Panc1 (cell line): ENCODE measurements around the gene WHRN.

Experiments used
- POLR2AphosphoS5 ChIP-seq: IDR thresholded peaks from 2 replicates; pipeline ENCODE4 v1.6.1; 2012; ENCODE audit warnings: mild to moderate bottlenecking, low read depth, low read length, moderate library complexity
- TF ChIP-seq, protein P1 (sequence below): fragments of 450-650 bp; IDR thresholded peaks from 2 replicates; pipeline ENCODE4 v1.5.1; 2017; ENCODE audit warnings: mild to moderate bottlenecking

DNA sequence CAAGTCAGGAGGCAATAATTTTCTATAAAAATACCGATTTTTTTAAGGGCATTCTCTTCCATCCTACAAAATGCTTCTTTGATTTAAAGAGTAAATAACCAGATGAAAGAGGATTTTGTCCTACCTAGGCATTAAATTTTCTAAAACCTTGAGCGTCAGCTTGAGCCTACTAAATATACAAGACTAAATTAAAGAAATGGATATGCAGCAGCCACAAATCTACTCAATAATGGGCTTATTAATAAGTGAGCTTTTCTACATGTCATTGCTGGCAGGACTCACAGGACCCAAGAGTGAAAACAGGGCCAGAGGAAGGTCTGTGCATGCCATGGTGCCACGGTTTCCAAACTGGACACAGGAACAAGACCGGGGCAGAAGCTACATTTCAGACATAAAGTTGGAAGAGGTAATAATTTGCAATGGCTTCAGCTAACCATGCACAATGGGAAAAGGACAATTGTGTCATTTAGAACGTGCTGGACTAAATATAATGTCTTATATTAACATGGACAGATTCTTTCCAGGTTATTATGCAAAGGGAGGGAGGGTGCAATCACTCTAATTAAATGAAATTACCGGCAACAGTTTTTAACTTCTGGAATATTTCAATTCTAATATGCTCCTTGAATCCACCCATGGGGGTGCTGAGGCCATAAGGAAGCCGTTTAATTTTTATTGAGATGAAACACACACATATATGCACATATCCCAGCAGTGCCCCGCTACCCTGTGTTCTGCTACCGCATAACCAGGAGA is 5.2 kb downstream of the WHRN start:
- TF ChIP-seq, protein P1, sequence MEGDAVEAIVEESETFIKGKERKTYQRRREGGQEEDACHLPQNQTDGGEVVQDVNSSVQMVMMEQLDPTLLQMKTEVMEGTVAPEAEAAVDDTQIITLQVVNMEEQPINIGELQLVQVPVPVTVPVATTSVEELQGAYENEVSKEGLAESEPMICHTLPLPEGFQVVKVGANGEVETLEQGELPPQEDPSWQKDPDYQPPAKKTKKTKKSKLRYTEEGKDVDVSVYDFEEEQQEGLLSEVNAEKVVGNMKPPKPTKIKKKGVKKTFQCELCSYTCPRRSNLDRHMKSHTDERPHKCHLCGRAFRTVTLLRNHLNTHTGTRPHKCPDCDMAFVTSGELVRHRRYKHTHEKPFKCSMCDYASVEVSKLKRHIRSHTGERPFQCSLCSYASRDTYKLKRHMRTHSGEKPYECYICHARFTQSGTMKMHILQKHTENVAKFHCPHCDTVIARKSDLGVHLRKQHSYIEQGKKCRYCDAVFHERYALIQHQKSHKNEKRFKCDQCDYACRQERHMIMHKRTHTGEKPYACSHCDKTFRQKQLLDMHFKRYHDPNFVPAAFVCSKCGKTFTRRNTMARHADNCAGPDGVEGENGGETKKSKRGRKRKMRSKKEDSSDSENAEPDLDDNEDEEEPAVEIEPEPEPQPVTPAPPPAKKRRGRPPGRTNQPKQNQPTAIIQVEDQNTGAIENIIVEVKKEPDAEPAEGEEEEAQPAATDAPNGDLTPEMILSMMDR = no peak
- no peak for TF ChIP-seq POLR2AphosphoS5
